ENCODE data around the gene CYP3A4.
A peak's percentile ranks its signal among the peaks of the same experiment; 100 is the strongest.
"Not testable (repeated sequence)": the region's sequence is repeated elsewhere in the genome, so short reads cannot be mapped to it uniquely, and the experiment has no call there.

Gene CYP3A4

DNA sequence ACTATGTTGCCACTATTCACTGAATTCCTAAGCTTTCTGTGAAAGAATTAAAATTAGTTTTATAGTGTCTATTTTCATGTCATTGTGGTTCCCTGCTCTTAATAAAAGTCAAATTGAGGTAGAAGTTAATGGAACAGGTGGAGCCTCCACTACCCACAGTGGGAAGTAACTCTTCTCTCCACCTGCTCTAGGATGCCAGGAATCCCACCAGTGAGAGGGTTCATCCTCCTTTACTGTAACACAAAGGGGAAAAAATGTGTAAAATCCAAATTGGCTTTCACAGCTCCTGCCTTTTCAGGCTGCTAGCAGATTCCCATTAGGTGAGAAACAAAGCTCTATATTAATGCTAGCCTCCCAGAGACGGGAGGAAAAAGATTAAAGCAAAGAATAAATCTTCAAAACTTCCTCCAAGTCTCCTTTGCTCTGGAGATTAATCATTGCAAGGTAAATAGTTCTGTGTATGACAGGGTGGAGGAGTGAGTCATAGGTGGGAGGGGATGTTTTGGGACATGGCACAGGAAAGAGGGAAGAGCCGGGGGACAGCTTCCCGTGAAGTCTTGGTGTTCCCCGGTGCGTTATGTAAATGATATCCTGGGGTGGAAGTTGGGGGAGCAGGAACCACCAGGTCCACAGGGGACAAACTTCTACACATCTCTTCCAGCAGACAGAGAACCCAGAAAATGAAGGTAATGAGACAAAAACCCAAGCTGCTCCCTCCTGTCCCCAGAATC lies 32.5 kb downstream of the CYP3A4 start:
- peak; percentile 13 for DNase-seq

DNA sequence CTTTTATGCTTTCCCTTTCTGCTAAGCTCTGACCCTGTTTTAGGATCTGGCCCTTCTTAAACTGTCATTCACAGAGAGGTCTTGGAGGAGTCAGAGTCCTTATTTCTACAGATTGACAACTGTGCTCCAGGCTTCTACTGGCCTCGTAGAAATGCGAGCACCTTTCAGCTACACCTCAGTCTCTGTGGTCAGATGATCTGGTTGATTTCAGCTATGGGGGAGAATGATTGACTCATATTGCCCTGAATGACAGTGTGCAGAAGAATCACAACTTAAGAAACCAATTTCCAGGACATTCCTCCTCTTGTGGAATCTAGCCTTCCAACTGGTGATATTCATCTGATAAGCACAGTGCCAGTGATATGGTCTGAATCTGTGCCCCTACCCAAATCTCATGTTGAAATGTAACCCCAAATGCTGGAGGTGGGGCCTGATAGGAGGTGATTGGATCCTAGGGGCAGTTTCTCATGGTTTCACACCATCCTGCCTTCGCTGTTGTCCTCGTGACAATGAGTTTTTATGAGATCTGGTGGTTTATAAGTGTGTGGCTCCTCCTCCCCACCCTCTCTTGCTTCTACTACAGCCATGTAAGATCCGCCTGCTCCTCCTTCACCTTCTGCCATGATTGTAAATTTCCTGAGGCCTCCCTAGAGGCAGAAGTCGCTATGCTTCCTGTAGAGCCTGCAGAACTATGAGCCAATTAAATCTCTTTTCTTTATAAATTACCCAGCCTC lies 35.0 kb downstream of the CYP3A4 start:
- no peak for DNase-seq

DNA sequence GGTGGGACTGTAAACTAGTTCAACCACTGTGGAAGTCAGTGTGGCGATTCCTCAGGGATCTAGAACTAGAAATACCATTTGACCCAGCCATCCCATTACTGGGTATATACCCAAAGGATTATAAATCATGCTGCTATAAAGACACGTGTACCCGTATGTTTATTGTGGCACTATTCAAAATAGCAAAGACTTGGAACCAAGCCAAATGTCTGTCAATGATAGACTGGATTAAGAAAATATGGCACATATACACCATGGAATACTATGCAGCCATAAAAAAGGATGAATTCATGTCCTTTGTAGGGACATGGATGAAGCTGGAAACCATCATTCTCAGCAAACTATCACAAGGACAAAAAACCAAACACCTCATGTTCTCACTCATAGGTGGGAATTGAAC lies 37.1 kb downstream of the CYP3A4 start:
- DNase-seq, result not testable (repeated sequence)

DNA sequence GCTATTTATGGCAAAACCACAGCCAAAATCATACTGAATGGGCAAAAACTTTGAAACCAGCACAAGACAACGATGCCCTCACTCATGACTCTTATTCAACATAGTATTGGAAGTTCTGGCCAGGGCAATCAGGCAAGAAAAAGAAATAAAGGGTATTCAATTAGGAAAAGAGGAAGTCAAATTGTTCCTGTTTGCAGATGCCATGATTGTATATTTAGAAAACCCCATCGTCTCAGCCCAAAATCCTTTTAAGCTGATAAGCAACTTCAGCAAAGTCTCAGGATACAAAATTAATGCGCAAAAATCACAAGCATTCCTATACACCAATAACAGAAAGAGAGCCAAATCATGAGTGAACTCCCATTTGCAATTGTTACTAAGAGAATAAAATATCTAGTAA lies 38.6 kb downstream of the CYP3A4 start:
- not testable (repeated sequence) for DNase-seq

DNA sequence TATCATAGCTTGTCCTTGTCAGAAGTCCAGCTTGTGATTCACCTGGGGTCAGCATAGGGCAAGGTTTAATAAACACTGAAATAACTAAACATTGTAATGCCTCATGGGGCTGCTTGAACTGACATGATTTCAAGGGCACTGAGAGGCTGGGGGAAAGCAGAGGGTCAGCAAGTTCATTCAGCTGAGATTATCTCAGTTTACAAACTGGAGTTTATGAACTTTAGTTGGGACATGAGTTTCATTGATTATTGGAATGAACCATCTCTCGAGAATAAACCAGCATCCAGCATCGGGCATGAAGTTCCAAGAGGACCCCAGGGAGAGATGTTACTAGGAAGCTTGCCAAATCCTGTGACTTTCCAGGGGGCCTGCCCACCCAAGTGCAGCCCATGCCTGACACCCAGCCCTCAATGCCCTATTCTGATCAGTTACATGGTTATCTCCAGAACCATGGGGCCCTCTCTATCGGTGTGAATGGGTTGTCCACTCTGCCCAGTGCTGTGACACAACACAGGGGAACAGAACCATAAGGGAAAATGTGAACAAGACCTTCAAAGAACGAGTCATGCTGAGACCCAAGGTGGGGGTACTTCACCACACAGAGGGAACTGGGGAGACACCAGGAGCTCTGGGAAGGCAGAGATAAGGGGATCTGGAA lies 41.1 kb downstream of the CYP3A4 start:
- no peak for DNase-seq

DNA sequence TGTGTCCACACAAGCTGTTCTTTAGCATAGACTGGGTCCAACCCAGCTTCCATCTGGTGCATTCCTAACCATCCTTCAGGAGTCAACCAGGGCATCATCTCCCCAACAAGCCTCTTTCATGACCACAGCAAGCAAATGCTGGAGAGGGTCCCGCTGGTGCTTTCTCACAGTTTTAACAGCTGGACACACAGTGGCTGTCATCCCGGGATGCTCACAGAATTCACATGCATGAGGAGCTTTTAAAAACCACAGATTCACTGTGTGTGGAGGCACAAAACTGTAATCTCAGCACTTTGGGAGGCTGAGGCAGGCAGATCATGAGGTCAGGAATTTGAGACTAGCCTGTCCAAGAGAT lies 42.6 kb downstream of the CYP3A4 start:
- no peak for DNase-seq

DNA sequence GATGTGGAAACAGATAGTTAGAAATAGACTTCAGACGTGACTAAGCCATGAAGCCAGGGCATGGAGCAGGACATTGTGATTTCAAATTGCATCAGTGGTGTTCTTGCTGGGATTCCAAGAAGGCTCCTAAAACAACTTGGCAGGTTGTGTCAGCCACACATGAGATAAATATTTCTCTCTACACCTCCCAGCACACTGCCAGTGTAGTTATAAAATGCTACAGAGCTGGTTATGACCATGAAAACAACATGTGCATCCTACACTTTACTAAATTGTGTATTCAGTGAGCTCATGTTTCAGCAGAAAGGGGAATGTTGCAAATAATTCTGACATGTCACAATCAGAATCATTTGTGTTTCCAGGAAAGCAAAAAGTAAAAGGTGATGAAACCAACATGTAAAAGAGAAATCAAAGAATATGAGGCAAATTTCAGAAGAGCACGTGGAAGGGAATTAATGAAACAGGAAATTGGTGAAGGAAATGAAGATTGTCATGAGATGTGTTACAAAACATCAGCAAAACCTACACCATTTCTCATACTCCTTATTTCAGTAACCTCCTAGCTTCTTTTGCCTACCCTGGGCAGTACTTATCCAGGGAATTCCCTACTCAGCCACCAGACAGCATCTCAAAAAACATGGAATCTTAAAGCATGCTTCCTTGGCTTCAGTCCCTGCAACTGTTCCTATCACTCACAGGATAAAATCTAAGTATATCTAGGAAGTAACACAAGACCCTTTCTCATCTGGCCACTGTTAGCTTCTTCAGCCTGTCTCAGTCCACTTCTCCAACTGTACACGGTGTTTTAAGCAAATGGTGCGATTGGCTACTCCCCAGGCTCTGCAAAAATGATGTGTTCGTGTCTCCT lies 43.2 kb downstream of the CYP3A4 start:
- peak; percentile 38 for DNase-seq

DNA sequence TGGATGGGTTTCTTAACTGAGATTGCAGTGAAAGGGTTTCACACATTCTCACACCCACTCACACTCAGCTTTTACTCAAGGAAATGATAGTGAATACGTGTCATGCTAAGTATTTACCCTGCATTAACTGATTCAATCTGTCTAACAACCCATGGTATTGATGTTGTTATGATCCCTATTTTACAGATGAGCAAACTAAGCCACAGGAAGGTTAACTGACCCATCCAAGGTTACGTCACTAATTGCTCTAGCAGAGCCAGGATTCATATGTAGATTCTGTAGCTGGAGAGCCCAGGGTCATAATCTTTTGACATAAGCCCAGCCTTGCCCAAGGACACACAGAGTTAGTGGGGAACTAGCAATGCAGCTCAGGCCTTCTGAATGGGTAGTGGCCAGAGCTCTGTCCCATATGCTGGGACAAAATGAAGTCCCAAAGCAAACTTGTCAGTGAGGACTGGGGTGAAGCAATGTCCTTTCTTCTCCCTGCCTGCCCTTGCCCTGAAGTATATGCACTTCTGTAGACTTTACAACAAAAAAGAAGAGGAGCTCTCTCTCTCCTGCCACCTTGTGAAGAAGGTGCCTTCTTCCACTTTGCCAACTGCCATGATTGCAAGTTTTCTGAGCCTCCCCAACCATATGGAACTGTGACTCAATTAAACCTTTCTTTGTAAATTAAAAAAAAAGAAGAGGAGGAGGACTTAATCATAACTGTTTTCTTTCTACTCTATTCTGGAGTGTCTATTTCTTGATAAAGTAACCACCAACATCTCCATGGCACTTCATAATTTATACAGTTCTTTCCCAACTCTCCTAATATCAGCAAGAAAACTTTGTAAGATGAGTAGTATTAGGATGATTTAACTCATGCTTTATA lies 44.0 kb downstream of the CYP3A4 start:
- DNase-seq, result no peak

DNA sequence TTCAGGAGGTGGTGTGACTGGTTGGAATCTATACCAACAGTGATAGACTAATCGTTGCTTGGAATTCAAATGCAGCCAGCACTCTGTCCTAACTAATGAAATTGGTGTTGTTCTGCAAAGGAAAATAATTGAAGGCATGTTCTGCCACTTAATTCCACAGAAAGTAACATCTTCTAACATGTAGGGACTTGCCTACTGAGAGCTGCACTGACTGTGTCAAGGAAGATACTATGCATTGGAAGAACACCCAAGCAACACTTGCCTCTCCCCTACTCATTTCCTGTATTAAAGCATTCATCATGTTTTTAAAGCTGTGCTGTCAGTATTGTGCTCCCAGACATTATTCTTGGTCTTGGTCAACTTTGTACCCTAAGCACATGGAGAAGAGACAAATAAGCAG lies 46.3 kb downstream of the CYP3A4 start:
- DNase-seq, result no peak

DNA sequence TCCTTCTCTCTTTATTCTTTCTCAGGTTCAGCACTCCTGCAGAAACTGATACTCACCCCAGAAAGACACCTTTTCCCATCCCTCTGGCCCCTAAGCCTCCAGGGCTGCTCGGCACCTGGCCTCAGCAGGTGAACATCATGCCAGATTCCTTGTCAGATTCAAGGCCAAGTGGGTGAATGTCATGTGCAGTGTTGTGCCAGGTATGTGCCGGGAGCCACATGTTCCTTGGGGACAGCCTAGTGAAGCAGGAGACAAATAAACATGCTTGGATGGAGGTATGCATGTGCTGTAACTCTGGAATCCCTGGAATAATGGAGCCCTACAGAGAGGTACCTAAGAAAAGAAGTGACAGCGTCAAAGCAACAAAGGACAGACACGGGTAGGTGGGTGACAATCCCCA lies 47.3 kb downstream of the CYP3A4 start:
- DNase-seq, result not testable (repeated sequence)

DNA sequence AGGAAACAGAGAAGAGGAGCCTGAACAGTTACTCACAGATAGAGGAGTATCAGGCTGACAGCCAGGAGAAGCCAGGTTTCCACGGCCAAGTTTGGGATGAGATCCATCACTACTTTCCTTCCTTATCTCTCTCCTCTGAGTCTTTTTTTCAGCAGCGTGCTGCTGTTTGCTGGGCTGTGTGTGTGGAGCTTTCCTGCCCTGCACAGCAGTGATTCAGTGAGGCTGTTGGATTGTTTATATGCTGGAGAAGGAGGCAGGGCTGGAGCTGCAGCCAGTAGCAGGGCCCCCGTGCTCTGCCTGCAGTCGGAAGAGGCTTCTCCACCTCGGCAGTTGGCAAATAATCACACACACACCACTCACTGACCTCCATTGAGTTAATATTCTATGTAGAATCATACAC lies 49.0 kb downstream of the CYP3A4 start, which contains the start of gene CYP3A7:
TSS of gene CYP3A7 (minus strand) at position 210 of the 400 bp plus-strand sequence. CDS start at position 107, 103 bp downstream.
- no peak for DNase-seq

DNA sequence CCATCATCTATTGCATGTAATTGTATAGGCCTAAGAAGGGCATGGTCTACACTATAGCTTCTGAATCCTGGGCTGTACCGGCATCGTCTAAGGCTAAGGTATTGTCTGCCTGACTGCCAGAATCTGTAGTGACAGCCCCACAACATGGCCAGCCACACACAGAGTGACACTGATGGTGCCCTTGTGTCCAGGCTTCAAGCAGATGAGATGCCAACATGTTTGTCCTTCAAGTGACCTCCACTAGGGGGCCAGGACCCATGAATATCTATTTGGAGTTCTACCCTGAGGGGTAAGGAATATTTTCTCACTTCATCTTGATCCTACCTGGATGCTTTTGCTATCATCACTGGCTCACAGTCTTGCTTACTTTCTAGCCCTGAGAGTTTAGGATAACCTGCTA lies 50.5 kb downstream of the CYP3A4 start:
- no peak for DNase-seq

DNA sequence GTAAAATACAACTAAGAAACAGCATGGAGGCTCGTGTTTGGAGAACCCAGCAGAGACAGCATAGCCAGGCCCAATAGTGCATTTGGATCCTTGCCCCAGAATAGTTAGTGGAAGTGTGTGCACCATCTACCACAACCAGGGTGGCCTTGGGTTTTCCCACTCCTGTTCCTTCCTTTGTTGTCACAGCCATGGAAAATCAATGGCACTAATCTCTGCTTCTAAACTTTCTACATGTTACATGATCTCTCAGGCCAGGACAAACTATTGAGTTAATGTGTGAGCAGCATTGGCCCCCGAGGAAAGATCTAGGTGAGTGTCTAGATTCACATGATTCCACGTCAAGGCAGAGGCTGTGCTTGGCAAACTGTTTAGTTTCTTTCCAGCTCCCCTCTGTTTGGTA lies 51.0 kb downstream of the CYP3A4 start:
- DNase-seq, result no peak

DNA sequence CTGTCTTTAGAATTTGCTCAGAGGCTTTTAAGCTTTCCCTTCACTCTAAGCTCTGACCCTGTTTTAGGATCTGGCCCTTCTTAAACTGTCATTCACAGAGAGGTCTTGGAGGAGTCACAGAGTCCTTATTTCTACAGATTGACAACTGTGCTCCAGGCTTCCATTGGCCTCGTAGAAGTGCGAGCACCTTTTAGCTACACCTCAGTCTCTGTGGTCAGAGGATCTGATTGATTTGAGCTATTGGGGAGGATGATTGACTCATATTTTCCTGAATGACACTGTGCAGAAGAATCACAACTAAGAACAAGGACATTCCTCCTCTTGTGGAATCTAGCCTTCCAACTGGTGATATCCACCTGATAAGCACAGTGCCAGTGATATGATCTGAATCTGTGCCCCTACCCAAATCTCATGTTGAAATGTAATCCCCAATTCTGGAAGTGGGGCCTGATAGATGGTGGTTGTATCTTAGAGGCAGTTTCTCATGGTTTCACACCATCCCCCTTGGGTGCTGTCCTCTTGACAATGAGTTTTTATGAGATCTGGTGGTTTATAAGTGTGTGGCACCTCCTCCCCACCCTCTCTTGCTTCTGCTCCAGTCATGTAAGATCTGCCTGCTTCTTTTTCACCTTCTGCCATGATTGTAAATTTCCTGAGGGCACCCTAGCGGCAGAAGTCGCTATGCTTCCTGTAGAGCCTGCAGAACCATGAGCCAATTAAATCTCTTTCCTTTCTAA lies 52.2 kb downstream of the CYP3A4 start:
- no peak for DNase-seq

DNA sequence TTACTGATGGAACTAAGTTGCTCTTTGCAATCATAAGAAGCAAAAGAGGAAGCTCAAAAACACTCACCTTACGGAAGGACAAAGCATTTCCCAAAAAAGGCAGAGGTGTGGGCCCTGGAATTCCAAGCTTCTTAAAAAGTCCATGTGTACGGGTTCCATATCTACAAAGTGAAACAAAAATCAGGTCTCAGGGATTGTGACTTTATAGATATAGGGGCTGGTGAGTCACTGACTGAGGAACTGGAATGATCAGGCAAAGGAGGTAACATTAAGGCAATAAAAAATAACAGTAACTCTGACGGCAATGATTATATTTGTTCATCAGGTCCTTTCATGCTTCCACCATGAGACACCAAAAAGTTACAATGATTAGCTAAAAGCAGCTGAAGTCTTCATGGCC lies 53.0 kb downstream of the CYP3A4 start:
- no peak for DNase-seq

DNA sequence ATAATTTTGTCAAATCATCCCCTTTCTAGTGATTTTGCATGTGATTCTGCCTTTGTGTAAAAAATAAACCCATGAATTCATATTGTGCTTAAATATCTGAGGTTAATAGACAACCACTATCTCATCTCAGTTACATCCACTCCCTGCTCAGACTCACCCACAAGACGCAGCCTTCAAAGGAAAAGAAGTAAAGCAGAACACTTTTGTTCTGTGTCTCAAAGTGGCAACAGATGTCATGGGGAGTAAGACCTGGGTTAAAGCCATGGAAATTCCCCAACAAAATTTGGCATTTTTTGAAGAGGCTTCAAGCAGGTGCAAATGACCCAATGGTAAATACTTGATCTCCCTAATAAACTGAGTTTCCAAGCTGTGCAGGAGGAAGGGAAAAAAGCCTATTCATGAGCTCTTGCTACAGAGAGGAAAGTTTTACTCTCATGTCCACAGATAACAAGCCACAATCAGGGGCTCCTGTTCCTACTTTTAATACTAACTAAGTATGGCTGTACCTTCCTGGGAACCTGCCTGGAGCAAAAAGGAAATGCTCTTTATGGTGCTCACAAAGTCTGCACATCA lies 53.7 kb downstream of the CYP3A4 start:
- no peak for DNase-seq

DNA sequence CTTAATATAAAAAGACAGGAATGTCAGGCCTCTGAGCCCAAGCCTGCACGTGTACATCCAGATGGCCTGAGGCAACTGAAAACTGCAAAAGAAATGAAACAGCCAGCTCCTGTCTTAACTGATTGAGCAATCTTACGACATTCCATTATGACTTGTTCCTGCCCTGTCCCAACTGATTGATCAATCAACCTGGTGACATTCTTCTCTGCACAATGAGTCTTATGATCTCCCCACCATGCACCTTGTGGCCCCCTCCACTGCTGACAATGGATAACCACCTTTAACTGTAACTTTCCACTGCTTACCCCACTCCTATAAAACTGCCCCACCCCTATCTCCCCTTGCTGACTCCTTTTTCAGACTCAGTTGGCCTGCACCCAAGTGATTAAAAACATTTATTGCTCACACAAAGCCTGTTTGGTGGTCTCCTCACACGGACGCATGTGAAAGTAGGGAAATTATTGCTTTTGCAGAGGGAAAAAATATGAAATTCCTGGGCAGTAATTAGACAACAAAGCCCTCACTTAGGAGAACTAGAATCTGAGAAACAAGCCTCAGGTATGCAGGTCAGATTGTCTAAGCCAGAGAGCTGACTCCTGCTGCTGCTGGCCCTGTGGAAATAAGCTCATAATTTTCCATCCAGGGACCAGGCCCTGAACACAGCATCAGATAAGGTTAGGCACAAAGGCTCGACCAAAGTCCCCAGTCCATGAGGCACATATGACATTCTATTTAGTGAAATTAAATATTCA lies 54.3 kb downstream of the CYP3A4 start:
- no peak for DNase-seq

DNA sequence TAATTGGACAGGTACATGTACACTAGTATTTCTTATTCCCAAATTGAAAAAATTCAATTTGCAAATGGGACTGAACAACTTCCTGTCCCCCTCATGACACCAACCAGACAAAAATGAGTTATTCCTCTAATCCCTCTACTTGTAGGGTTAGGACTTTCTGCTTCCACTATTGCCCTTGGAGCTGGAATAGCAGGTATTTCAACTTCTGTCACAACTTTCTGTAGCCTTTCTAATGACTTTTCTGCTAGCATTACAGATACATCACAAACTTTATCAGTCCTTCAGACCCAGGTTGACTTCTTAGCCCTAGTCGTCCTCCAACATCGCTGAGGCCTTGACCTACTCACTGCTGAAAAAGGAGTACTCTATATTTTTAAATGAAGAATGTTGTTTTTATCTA lies 55.4 kb downstream of the CYP3A4 start:
- no peak for DNase-seq

DNA sequence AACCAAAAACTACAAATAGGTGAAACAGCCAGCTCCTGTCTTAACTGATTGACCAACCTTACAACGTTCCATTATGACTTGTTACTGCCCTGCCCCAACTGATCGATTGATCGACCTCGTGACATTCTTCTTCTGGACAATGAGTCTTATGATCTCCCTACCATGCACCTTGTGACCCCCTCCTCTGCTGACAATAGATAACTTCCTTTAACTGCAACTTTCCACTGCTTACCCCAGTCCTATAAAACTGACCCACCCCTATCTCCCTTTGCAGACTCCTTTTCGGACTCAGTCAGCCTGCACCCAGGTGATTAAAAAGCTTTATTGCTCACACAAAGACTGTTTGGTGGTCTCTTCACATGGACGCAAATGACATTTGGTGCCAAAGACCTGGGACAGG lies 60.8 kb downstream of the CYP3A4 start:
- not testable (repeated sequence) for DNase-seq
